GM12874 (cell line): Measurements from ENCODE around the gene OR8D1.

Experiments used
- TF ChIP-seq, protein P1 (sequence below): IDR thresholded peaks from 2 replicates; pipeline ENCODE4 v1.5.1; 2011; ENCODE audit warnings: low read depth, mild to moderate bottlenecking, control low read depth, low read length, moderate library complexity; ENCODE audit not compliant: insufficient read depth

The OR8D1 gene

DNA sequence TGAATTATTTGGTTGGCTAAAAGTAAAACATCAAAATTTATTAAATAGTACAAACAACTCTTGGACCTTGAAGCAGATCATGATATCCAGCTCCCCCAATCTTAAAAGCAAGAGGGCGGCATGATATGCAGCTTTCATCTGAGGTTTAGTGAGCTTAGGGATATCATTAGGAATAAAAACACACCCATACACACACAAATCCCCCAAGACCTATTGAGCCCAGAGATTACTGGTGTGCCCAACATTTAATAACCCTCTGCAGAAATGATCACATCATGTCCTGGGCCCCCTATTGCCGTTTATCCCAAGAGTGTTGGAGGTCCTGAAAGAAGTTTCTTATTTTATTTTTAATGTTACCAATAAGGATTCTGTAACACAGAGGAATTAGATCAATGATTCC lies at the start of gene OR8D1:
Gene OR8D1, minus strand, starts transcription at position 101 of the 400 bp plus-strand sequence. CDS start 3,183 bp downstream, outside the sequence.
- TF ChIP-seq, protein P1, sequence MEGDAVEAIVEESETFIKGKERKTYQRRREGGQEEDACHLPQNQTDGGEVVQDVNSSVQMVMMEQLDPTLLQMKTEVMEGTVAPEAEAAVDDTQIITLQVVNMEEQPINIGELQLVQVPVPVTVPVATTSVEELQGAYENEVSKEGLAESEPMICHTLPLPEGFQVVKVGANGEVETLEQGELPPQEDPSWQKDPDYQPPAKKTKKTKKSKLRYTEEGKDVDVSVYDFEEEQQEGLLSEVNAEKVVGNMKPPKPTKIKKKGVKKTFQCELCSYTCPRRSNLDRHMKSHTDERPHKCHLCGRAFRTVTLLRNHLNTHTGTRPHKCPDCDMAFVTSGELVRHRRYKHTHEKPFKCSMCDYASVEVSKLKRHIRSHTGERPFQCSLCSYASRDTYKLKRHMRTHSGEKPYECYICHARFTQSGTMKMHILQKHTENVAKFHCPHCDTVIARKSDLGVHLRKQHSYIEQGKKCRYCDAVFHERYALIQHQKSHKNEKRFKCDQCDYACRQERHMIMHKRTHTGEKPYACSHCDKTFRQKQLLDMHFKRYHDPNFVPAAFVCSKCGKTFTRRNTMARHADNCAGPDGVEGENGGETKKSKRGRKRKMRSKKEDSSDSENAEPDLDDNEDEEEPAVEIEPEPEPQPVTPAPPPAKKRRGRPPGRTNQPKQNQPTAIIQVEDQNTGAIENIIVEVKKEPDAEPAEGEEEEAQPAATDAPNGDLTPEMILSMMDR: no peak

DNA sequence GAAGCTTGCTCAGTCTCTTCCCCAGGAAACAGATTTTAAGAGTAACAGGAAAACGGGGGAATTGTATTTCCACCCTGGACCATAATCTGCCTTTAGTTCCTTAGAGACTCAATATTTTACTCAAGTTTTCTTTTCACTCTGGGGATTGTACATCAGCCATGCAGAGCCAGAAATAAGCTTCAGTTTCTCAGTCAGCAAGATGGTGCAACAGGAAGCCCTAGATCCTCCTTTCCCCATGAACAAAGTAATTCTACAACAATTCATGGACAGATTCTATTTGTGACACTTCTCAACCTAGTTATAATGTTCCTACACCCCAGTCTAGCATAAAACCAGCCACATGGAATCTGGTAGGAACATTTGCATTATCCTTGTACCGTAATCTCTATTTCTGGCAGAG lies 45.8 kb upstream of the OR8D1 start:
- TF ChIP-seq, protein P1: no peak

DNA sequence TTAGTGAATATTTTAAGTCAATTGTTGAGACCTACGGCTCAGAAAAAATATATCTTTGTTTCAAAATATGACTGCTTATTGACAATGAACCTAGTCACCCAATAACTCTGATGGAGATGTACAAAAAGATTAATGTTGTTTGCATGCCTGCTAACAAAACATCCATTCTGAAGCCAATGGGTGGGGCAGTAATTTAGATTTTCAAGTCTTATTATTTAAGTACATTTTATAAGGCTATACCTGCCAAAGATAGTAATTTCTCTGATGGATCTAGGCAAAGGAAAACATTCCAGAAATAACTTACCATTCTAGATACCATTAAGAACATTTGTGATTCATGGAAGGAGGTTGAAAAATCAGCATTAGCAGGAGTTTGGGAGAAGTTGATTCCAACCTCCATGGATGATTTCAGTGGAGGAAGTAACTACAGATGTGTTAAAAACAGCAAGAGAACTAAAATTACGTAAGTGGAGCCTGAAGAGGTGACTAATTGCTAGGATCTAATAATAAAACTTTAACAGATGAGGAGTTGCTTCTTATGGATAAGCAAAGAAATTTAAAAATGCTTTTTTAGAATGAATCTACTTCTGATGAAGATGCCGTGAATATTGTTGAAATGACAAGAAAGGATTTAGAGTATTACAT lies 32.7 kb upstream of the OR8D1 start:
- TF ChIP-seq, protein P1: no peak

DNA sequence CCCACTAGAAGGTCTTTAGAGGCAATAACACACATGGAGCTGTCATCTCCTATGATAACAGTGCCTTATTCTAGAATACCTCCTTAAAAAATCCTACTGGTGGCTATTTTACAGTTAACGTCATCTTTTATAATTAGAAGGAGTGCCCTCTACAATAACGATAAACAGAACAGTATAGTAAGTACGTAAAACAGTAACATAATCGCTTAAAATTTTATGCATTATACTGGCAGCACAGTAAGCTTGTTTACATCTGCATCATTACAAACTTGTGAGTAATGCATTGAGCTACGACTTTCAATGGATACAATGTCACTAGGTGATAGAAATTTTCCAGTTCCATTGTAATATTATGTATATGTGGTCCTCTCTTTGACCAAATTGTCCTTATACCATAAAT lies 30.6 kb upstream of the OR8D1 start:
- TF ChIP-seq, protein P1: no peak

DNA sequence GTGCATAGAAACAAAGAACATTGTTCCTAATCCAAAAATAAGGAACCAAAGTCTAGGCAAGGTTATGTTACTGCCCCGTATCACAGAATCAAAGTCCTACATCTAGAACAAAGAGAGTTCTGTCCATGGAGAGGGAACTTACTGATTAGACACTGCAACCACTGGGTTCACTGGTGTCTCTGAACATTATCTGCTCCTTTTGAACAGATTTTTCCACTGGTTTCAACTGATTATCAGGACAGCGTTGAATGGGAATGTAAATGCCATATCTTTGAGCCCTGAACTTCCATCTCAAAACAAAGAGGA lies 26.3 kb upstream of the OR8D1 start:
- TF ChIP-seq, protein P1: no peak

DNA sequence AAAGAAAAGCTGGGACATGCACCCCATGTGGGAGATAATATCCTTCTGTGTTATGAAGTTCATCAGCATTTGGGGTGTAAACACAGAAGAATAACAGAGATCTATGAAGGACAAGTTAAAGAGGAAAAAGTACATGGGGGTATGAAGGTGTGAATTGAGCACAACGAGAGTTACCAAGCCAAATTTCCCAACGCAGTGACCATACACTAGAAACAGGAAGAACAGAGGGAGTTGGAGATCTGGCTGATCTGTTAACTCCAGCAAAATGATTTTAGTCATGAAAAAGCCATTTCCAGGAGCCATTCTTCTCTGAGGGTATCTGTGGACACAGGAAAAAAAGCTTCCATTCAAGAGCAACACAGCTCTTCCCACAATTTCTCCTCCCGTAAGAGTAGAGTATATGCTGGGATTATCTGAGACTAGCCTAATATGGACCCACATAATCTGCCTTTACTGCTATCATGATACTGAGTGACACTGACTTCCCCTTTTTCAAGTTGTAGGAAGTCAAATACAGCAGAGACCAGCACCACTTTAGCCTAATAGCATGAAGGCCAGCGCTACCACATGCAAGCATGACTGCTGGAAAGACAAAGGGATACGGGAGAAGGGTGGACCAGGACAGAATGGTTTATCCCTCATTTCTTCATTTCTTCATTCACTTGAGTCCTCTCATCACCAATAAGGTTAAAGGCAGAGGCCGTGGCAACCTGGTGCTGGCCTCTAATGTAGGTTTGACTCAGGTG lies 25.8 kb upstream of the OR8D1 start:
- TF ChIP-seq, protein P1: no peak

DNA sequence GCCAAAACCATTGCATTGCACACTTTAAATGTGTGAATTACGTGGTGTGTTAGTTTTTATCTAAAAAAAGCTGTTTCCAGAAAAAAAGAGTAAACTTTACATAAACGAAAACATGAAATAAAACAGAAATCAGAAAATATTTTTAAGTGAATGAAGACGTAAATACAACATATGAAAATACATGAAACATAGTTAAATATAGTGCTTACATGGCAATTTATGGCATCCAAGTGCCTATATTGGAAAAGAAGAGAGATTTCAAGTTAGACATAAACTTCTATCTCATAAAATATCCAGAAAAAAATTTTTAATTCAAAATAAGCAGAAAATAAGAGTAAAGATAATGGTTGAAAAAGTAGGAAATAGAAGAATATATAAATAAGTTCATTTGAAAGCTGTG lies 18.1 kb upstream of the OR8D1 start:
- TF ChIP-seq, protein P1: no peak
